ENCODE measurements around the gene NOS1AP.

- TF ChIP-seq GATA2 (IDR thresholded peaks at IDR 0.05; ENCODE audit: low read depth, low read length) (no peak), GATA3 (IDR thresholded peaks at IDR 0.05; ENCODE audit: low read depth, low read length) (no peak)
These were observed 89.3 kb downstream of the NOS1AP start for GRCh38 chr1:162158624-162159271.
